ENCODE results near the gene NRG2.

The NRG2 gene

GRCh38 chr5:139904816-139905661 lies 138.1 kb downstream of the NRG2 start:
- H3K79me2 ChIP-seq (ENCODE audit: insufficient read depth, low read length) = no peaks in the 10 kb centered on the region
- no peaks in the 10 kb centered on the region for H4K20me1 ChIP-seq (ENCODE audit: low read depth, low read length)
- no peak overlapping the region for H3K27ac ChIP-seq (ENCODE audit: low read depth, low read length)
- no peak for TF ChIP-seq CTCF (IDR thresholded peaks at IDR 0.05; ENCODE audit: insufficient read depth, low read length, poor library complexity, severe bottlenecking)
- H2AFZ ChIP-seq (ENCODE audit: low read depth, low read length, severe bottlenecking) = no peak overlapping the region
- no peaks in the 10 kb centered on the region for H3K9me2 ChIP-seq (replicated peaks; ENCODE audit: insufficient read depth, low read length)
- no peak overlapping the region for H3K4me2 ChIP-seq (ENCODE audit: low read depth, low read length, poor library complexity, severe bottlenecking)
- H3K4me3 ChIP-seq (ENCODE audit: insufficient read depth, low read length, poor library complexity, severe bottlenecking) = no peak overlapping the region
- H3K9me3 ChIP-seq (ENCODE audit: insufficient read depth, low read length) = no peaks in the 10 kb centered on the region
- no peaks in the 10 kb centered on the region for H3K36me3 ChIP-seq (ENCODE audit: low read length)
- H3F3A ChIP-seq (ENCODE audit: insufficient read depth) = no peaks in the 10 kb centered on the region
- no peak overlapping the region for H3K9ac ChIP-seq (ENCODE audit: low read length)
- H3K27me3 ChIP-seq (ENCODE audit: low read length) = no peaks in the 10 kb centered on the region

- H3K27ac ChIP-seq (ENCODE audit: low read depth, low read length) = no peak overlapping the region
- no peaks in the 10 kb centered on the region for H4K20me1 ChIP-seq (ENCODE audit: low read depth, low read length)
- H2AFZ ChIP-seq (ENCODE audit: low read depth, low read length, severe bottlenecking) = no peak overlapping the region
- no peak for TF ChIP-seq CTCF (IDR thresholded peaks at IDR 0.05; ENCODE audit: insufficient read depth, low read length, poor library complexity, severe bottlenecking)
- no peak for TF ChIP-seq EZH2phosphoT487 (conservative IDR thresholded peaks at IDR 0.05; ENCODE audit: low read length)
- no peaks in the 10 kb centered on the region for H3K36me3 ChIP-seq (ENCODE audit: low read length)
- no peaks in the 10 kb centered on the region for H3F3A ChIP-seq (ENCODE audit: insufficient read depth)
- no peaks in the 10 kb centered on the region for H3K79me2 ChIP-seq (ENCODE audit: insufficient read depth, low read length)
- no peak overlapping the region for H3K4me2 ChIP-seq (ENCODE audit: low read depth, low read length, poor library complexity, severe bottlenecking)
- H3K27me3 ChIP-seq (ENCODE audit: low read length) = no peaks in the 10 kb centered on the region
- no peaks in the 10 kb centered on the region for H3K9me2 ChIP-seq (replicated peaks; ENCODE audit: insufficient read depth, low read length)
- no peaks in the 10 kb centered on the region for H3K9me3 ChIP-seq (ENCODE audit: insufficient read depth, low read length)
- H3K9ac ChIP-seq (ENCODE audit: low read length) = no peak overlapping the region
- no peak overlapping the region for H3K4me3 ChIP-seq (ENCODE audit: insufficient read depth, low read length, poor library complexity, severe bottlenecking)
Measured at GRCh38 chr5:139904566-139904815, 138.6 kb downstream of the NRG2 start.

- H3K27ac ChIP-seq (ENCODE audit: low read depth, low read length) = no peak overlapping the region
- H3F3A ChIP-seq (ENCODE audit: insufficient read depth) = no peaks in the 10 kb centered on the region
- no peak overlapping the region for H3K9ac ChIP-seq (ENCODE audit: low read length)
- H3K4me3 ChIP-seq (ENCODE audit: insufficient read depth, low read length, poor library complexity, severe bottlenecking) = no peak overlapping the region
- no peaks in the 10 kb centered on the region for H3K9me2 ChIP-seq (replicated peaks; ENCODE audit: insufficient read depth, low read length)
- TF ChIP-seq CTCF (IDR thresholded peaks at IDR 0.05; ENCODE audit: insufficient read depth, low read length, poor library complexity, severe bottlenecking) (no peak), EZH2phosphoT487 (conservative IDR thresholded peaks at IDR 0.05; ENCODE audit: low read length) (no peak)
- no peaks in the 10 kb centered on the region for H4K20me1 ChIP-seq (ENCODE audit: low read depth, low read length)
- no peak overlapping the region for H3K4me2 ChIP-seq (ENCODE audit: low read depth, low read length, poor library complexity, severe bottlenecking)
- no peaks in the 10 kb centered on the region for H3K79me2 ChIP-seq (ENCODE audit: insufficient read depth, low read length)
- H3K27me3 ChIP-seq (ENCODE audit: low read length) = no peaks in the 10 kb centered on the region
- no peaks in the 10 kb centered on the region for H3K36me3 ChIP-seq (ENCODE audit: low read length)
- no peak overlapping the region for H2AFZ ChIP-seq (ENCODE audit: low read depth, low read length, severe bottlenecking)
- H3K9me3 ChIP-seq (ENCODE audit: insufficient read depth, low read length) = no peaks in the 10 kb centered on the region
Measured at GRCh38 chr5:139903795-139904565, 139.1 kb downstream of the NRG2 start.
